GM18909 (cell line): ENCODE results near the gene RABGGTB.
"Not testable (repeated sequence)": the region's sequence is repeated elsewhere in the genome, so short reads cannot be mapped to it uniquely, and the experiment has no call there.

ENCODE experiments used
- ATAC-seq: cut with Tn5 transposase; IDR thresholded peaks from one replicate; pipeline ENCODE4 v1.9.1; 2021; ENCODE audit warnings: mild to moderate bottlenecking; ENCODE audit not compliant: unreplicated experiment, poor library complexity

Gene RABGGTB

GRCh38 chr1:75794382-75794781 is 8.3 kb downstream of the RABGGTB start:
- ATAC-seq = no peak

- ATAC-seq = no peak
These were observed 9.7 kb downstream of the RABGGTB start for GRCh38 chr1:75795703-75796193.

GRCh38 chr1:75796376-75797272 is 10.6 kb downstream of the RABGGTB start, which contains the start of gene MSH4:
Gene MSH4, plus strand, starts transcription at chr1:75796882. Its CDS starts 104 bp downstream, at chr1:75796986.
- no peak for ATAC-seq

GRCh38 chr1:75797273-75797588 is 11.2 kb downstream of the RABGGTB start:
- no peak for ATAC-seq

- no peak for ATAC-seq
These were observed 11.7 kb downstream of the RABGGTB start for GRCh38 chr1:75797606-75798216.

GRCh38 chr1:75801480-75801879 is 15.4 kb downstream of the RABGGTB start:
- not testable (repeated sequence) for ATAC-seq

GRCh38 chr1:75808921-75809320 is 22.9 kb downstream of the RABGGTB start:
- no peak for ATAC-seq

GRCh38 chr1:75810113-75810512 is 24.1 kb downstream of the RABGGTB start:
- not testable (repeated sequence) for ATAC-seq

GRCh38 chr1:75811211-75811981 is 25.3 kb downstream of the RABGGTB start:
- ATAC-seq = no peak

- no peak for ATAC-seq
These were observed 26.0 kb downstream of the RABGGTB start for GRCh38 chr1:75812065-75812464.

- not testable (repeated sequence) for ATAC-seq
These were observed 37.5 kb downstream of the RABGGTB start for GRCh38 chr1:75823596-75823995.

- ATAC-seq = no peak
These were observed 50.6 kb downstream of the RABGGTB start for GRCh38 chr1:75836528-75837100.

GRCh38 chr1:75838079-75838478 is 52.0 kb downstream of the RABGGTB start:
- ATAC-seq = no peak

- ATAC-seq = no peak
These were observed 55.4 kb downstream of the RABGGTB start for GRCh38 chr1:75841421-75841820.
